Fibroblast of lung (primary cell): ENCODE data around the gene CST3. TPM values are rescaled to one million over a fixed set of nuclear protein-coding genes. Genes with fewer than 3 reads are reported as not detected.

Experiments
- DNase-seq, 2 donors: peaks; one replicate each; pipeline versions ENCODE4 v3.0.0 to v3.0.0-alpha.2; 2010; ENCODE audit warnings: low read depth in 2 of 2
- H2AFZ ChIP-seq: 2 replicates; pipeline ENCODE4 v1.5.1; 2012; ENCODE audit warnings: low read length, control low read depth, inconsistent platforms
- H3K27ac ChIP-seq: 2 replicates; pipeline ENCODE4 v1.5.1; 2011; ENCODE audit warnings: low read length, control low read depth; ENCODE audit not compliant: insufficient read depth
- H3K27me3 ChIP-seq: 2 replicates; pipeline ENCODE4 v1.5.1; 2011; ENCODE audit warnings: mild to moderate bottlenecking, low read length; ENCODE audit not compliant: control insufficient read depth, insufficient read depth
- H3K36me3 ChIP-seq: 2 replicates; pipeline ENCODE4 v1.5.1; 2011; ENCODE audit warnings: low read length; ENCODE audit not compliant: control insufficient read depth, insufficient read depth
- H3K4me1 ChIP-seq: 2 replicates; pipeline ENCODE4 v1.5.1; 2011; ENCODE audit warnings: low read length; ENCODE audit not compliant: control insufficient read depth, insufficient read depth; ENCODE audit errors: extremely low read depth
- H3K4me2 ChIP-seq: 2 replicates; pipeline ENCODE4 v1.5.1; 2011; ENCODE audit warnings: low read length, control low read depth; ENCODE audit not compliant: insufficient read depth; ENCODE audit errors: extremely low read depth
- H3K4me3 ChIP-seq, 4 experiments: fragments of 200-600 bp in 1 of 4; sonication (generic) in 1 of 4; replicated peaks in 1 of 4; 2 replicates each; pipeline ENCODE4 v1.5.1; 2011 to 2016; ENCODE audit warnings: low read length in 4 of 4, low read depth in 3 of 4, mild to moderate bottlenecking in 3 of 4, control low read depth in 2 of 4, inconsistent platforms in 1 of 4, mixed read lengths in 1 of 4; ENCODE audit not compliant: insufficient read depth in 1 of 4; ENCODE audit errors: control extremely low read depth in 1 of 4
- H3K79me2 ChIP-seq: 2 replicates; pipeline ENCODE4 v1.5.1; 2012; ENCODE audit warnings: mild to moderate bottlenecking, low read length, inconsistent platforms; ENCODE audit not compliant: control insufficient read depth, insufficient read depth
- H3K9ac ChIP-seq: 2 replicates; pipeline ENCODE4 v1.5.1; 2011; ENCODE audit warnings: mild to moderate bottlenecking, low read length, control low read depth; ENCODE audit not compliant: insufficient read depth
- H3K9me3 ChIP-seq: 2 replicates; pipeline ENCODE4 v1.5.1; 2012; ENCODE audit warnings: low read depth, low read length; ENCODE audit not compliant: control insufficient read depth, insufficient read depth
- H4K20me1 ChIP-seq: 2 replicates; pipeline ENCODE4 v1.5.1; 2011; ENCODE audit warnings: low read length; ENCODE audit not compliant: control insufficient read depth, insufficient read depth; ENCODE audit errors: extremely low read depth
- EZH2 ChIP-seq: IDR thresholded peaks from 2 replicates; pipeline ENCODE4 v1.5.1; 2012; ENCODE audit warnings: low read length, control low read depth, mild to moderate bottlenecking; ENCODE audit errors: missing control alignments
- polyA plus RNA-seq, 2 donors: library from polyadenylated mRNA; depleted of rRNA in 1 of 2; stranded (reverse) in 1 of 2; unstranded in 1 of 2; fragments of >200 nt; gene quantifications; 2 replicates each; pipeline ENCODE4 v1.2.1, GENCODE V29; 2011 to 2012; ENCODE audit warnings: missing spikeins in 1 of 2
- total RNA-seq: library from RNA; depleted of rRNA; stranded (reverse); fragments of >200 nt; gene quantifications from 2 replicates; pipeline ENCODE4 v1.2.1, GENCODE V29; 2014
- TF ChIP-seq, protein P1 (sequence below), 2 donors: IDR thresholded peaks in 1 of 2; conservative IDR thresholded peaks in 1 of 2; 1 replicate in 1 of 2; 2 replicates in 1 of 2; pipeline ENCODE4 v1.5.1; 2011 to 2012; ENCODE audit warnings: low read length in 2 of 2, control low read depth in 1 of 2, inconsistent platforms in 1 of 2, low read depth in 1 of 2, mild to moderate bottlenecking in 1 of 2

The CST3 gene
- total and polyA plus RNA-seq, 2 donors (not counting 1 experiment from before 2014, with no cell fraction given): 136 to 162 TPM

DNA sequence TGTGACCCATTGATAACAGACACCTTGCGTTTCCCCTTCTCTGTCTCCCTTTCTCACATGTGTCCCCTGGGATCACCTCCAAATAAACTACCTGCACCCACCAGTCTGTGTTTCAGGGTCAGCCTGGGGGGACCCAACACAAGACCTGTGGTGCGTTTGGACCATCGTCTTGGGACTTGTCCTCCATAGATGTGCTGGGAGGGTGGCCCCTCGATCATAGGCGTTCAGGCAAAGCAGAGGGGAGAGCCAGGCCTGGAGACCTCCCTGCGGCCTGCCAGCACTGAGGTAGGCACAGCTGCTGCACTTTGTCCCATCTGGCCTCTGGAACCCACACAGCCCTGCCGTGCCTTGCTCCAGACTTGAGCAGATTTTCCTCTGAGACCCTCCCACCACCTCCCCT is 50.1 kb downstream of the CST3 start:
- H3K9ac ChIP-seq: no peak overlapping the region
- no peaks in the 10 kb centered on the region for H3K4me1 ChIP-seq
- H2AFZ ChIP-seq: no peak overlapping the region
- no peaks in the 10 kb centered on the region for H3K27me3 ChIP-seq
- H3K79me2 ChIP-seq: no peaks in the 10 kb centered on the region
- TF ChIP-seq EZH2: no peak
- TF ChIP-seq, protein P1, sequence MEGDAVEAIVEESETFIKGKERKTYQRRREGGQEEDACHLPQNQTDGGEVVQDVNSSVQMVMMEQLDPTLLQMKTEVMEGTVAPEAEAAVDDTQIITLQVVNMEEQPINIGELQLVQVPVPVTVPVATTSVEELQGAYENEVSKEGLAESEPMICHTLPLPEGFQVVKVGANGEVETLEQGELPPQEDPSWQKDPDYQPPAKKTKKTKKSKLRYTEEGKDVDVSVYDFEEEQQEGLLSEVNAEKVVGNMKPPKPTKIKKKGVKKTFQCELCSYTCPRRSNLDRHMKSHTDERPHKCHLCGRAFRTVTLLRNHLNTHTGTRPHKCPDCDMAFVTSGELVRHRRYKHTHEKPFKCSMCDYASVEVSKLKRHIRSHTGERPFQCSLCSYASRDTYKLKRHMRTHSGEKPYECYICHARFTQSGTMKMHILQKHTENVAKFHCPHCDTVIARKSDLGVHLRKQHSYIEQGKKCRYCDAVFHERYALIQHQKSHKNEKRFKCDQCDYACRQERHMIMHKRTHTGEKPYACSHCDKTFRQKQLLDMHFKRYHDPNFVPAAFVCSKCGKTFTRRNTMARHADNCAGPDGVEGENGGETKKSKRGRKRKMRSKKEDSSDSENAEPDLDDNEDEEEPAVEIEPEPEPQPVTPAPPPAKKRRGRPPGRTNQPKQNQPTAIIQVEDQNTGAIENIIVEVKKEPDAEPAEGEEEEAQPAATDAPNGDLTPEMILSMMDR (conservative IDR thresholded peaks at IDR 0.05 in 1 of 2, IDR thresholded peaks at IDR 0.05 in 1 of 2; ENCODE audit: low read depth in 1 of 2, low read length in 2 of 2): no peak
- no peaks in the 10 kb centered on the region for H3K36me3 ChIP-seq
- no peaks in the 10 kb centered on the region for H3K9me3 ChIP-seq
- no peak overlapping the region for H3K4me3 ChIP-seq
- H3K27ac ChIP-seq: no peak overlapping the region
- DNase-seq: no peak
- no peak overlapping the region for H3K4me2 ChIP-seq
- no peaks in the 10 kb centered on the region for H4K20me1 ChIP-seq

DNA sequence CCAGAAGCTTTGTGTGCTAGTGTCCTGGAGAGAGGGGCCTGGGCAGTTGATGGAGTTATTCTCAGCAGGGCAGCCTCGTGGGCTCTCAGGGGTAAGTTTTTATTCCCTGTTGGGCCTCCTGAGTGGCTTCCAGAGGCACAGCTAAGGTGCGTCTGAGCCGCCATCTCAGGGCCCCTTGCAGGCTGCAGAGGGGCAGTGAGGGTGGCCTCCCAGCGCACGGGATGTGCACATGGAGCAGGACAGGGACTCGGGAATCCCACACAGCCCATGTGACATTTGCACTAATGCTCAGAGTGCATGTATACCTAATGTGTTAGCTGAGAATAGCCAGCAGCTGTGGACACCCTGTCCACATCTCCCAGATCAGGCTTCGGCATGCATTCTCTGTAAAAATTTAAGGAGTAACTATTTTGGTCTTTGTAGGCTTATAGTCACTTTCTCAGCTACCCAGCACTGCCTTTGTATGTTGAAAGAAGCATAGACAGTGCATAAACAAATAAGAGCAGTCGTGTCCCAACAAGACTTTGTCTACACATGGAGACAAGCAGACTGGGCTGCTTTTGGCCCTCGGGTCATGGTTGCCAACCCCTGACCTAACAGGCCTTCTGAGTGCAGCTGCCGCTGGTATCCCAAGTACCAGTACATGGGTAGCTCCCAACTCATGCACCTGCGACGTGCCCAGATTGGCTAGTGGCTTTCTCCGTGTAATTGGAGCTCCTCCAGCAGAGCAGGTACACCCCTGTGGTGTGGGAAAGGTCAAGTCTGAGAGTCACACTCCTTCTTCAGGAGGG is 50.8 kb downstream of the CST3 start:
- Histone ChIP-seq H3K9ac (no peak overlapping the region), H4K20me1 (no peaks in the 10 kb centered on the region), H3K27ac (no peak overlapping the region), H3K79me2 (no peaks in the 10 kb centered on the region), H3K9me3 (no peaks in the 10 kb centered on the region), H2AFZ (no peak overlapping the region), H3K4me2 (no peak overlapping the region), H3K27me3 (no peaks in the 10 kb centered on the region), H3K4me1 (no peaks in the 10 kb centered on the region), H3K4me3 (no peak overlapping the region), H3K36me3 (no peaks in the 10 kb centered on the region)
- no peak for DNase-seq
- no peak for TF ChIP-seq EZH2
- TF ChIP-seq, protein P1 (conservative IDR thresholded peaks at IDR 0.05 in 1 of 2, IDR thresholded peaks at IDR 0.05 in 1 of 2; ENCODE audit: low read depth in 1 of 2, low read length in 2 of 2): no peak

DNA sequence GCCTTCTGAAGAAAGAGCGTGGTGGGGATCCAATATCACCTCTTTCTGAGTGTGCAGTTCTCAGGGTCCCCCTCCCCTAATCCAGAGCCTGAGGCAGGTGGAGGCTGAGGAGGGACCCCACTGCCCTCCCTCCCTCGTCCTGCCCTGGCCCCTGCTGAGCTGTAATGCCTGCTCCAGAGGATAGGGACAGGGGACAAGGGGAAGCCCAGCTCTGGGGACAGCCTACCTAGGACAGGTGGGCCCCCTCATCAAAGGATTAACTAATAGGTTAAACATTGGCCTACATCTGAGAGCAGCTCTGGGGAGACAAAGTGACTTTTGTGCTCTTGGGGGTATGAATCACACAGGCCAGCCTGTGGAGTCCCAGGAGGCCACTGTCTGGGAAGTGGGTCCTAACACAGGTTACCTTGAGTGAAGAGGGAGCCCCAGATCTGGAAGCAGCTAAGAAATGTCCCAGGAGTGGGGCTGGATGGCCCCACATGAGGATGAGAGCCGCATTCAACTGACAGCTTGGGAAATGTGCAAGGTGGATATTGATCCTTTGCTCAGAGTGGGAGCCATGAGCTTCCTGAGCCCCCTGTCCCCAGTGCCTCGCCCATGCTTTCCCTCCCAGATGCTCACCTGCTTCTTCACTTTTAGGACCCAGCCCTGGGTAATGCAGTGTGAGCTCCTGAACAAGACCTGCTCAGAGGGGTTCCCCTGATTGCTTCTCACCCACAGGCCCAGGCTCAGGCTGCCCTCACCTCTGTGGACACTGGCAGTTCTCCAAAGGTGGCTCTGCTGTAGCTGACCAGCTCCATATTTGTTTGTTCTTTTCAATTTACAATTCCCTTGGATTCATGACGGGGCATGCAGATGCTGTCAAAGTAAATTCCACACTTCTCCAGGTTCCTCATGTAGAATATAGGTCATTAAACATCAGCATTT is 51.7 kb downstream of the CST3 start:
- TF ChIP-seq EZH2: no peak
- TF ChIP-seq, protein P1 (conservative IDR thresholded peaks at IDR 0.05 in 1 of 2, IDR thresholded peaks at IDR 0.05 in 1 of 2; ENCODE audit: low read depth in 1 of 2, low read length in 2 of 2): no peak
- no peaks in the 10 kb centered on the region for H4K20me1 ChIP-seq

More for the DNA sequence above, 51.7 kb downstream of the CST3 start:
- H3K9ac ChIP-seq: no peak overlapping the region
- no peaks in the 10 kb centered on the region for H3K27me3 ChIP-seq
- no peaks in the 10 kb centered on the region for H3K36me3 ChIP-seq
- no peak overlapping the region for H3K4me3 ChIP-seq
- no peaks in the 10 kb centered on the region for H3K4me1 ChIP-seq
- H3K9me3 ChIP-seq: no peaks in the 10 kb centered on the region
- no peak overlapping the region for H3K4me2 ChIP-seq
- DNase-seq: no peak
- no peak overlapping the region for H2AFZ ChIP-seq
- no peak overlapping the region for H3K27ac ChIP-seq
- no peaks in the 10 kb centered on the region for H3K79me2 ChIP-seq
